HEK293 (cell line): ENCODE results near the gene FEV.

ENCODE experiments used
- FEZF1 ChIP-seq: fragments of 450-650 bp; formaldehyde crosslinking; IDR thresholded peaks from 2 replicates; pipeline ENCODE4 v1.5.1; 2016; ENCODE audit warnings: missing biosample characterization, missing genetic modification characterization
- GFI1B ChIP-seq: fragments of 450-650 bp; formaldehyde crosslinking; IDR thresholded peaks from 2 replicates; pipeline ENCODE4 v1.5.1; 2016; ENCODE audit warnings: missing biosample characterization, missing genetic modification characterization
- GLIS2 ChIP-seq: fragments of 450-650 bp; formaldehyde crosslinking; IDR thresholded peaks from 2 replicates; pipeline ENCODE4 v1.5.1; 2016; ENCODE audit warnings: missing biosample characterization, missing genetic modification characterization
- KLF1 ChIP-seq: fragments of 450-650 bp; formaldehyde crosslinking; IDR thresholded peaks from 2 replicates; pipeline ENCODE4 v1.5.1; 2016; ENCODE audit warnings: missing biosample characterization, missing genetic modification characterization
- SALL2 ChIP-seq: fragments of 450-650 bp; formaldehyde crosslinking; IDR thresholded peaks from 2 replicates; pipeline ENCODE4 v1.5.0; 2017; ENCODE audit warnings: missing biosample characterization, mild to moderate bottlenecking, missing genetic modification characterization, borderline replicate concordance
- SCRT1 ChIP-seq: fragments of 450-650 bp; formaldehyde crosslinking; IDR thresholded peaks from 2 replicates; pipeline ENCODE4 v1.5.1; 2016; ENCODE audit warnings: missing biosample characterization, missing genetic modification characterization, borderline replicate concordance
- ZBTB20 ChIP-seq: fragments of 450-650 bp; formaldehyde crosslinking; IDR thresholded peaks from 2 replicates; pipeline ENCODE4 v1.5.1; 2016; ENCODE audit warnings: missing biosample characterization, missing genetic modification characterization
- ZBTB8A ChIP-seq: fragments of 450-650 bp; formaldehyde crosslinking; IDR thresholded peaks from 2 replicates; pipeline ENCODE4 v1.5.1; 2016; ENCODE audit warnings: missing biosample characterization, missing genetic modification characterization
- ZEB2 ChIP-seq: fragments of 450-650 bp; formaldehyde crosslinking; IDR thresholded peaks from 2 replicates; pipeline ENCODE4 v1.5.1; 2016; ENCODE audit warnings: missing biosample characterization, missing genetic modification characterization
- ZNF10 ChIP-seq: fragments of 450-650 bp; formaldehyde crosslinking; IDR thresholded peaks from 2 replicates; pipeline ENCODE4 v1.5.1; 2017; ENCODE audit warnings: missing biosample characterization, missing genetic modification characterization
- ZNF114 ChIP-seq: fragments of 450-650 bp; formaldehyde crosslinking; IDR thresholded peaks from 2 replicates; pipeline ENCODE4 v1.5.0; 2017; ENCODE audit warnings: missing biosample characterization, missing genetic modification characterization
- ZNF221 ChIP-seq: fragments of 450-650 bp; formaldehyde crosslinking; IDR thresholded peaks from 2 replicates; pipeline ENCODE4 v1.5.1; 2017; ENCODE audit warnings: missing biosample characterization, missing genetic modification characterization, borderline replicate concordance
- ZNF223 ChIP-seq: fragments of 450-650 bp; formaldehyde crosslinking; IDR thresholded peaks from 2 replicates; pipeline ENCODE4 v1.5.1; 2016; ENCODE audit warnings: missing biosample characterization, missing genetic modification characterization
- ZNF239 ChIP-seq: fragments of 450-650 bp; formaldehyde crosslinking; IDR thresholded peaks from 2 replicates; pipeline ENCODE4 v1.5.1; 2016; ENCODE audit warnings: missing biosample characterization, missing genetic modification characterization
- ZNF311 ChIP-seq: fragments of 450-650 bp; formaldehyde crosslinking; IDR thresholded peaks from 2 replicates; pipeline ENCODE4 v1.5.1; 2017; ENCODE audit warnings: missing biosample characterization, missing genetic modification characterization, borderline replicate concordance
- ZNF394 ChIP-seq: fragments of 450-650 bp; formaldehyde crosslinking; IDR thresholded peaks from 2 replicates; pipeline ENCODE4 v1.5.1; 2016; ENCODE audit warnings: missing biosample characterization, missing genetic modification characterization, mild to moderate bottlenecking, moderate library complexity, borderline replicate concordance
- ZNF560 ChIP-seq: fragments of 450-650 bp; formaldehyde crosslinking; IDR thresholded peaks from 2 replicates; pipeline ENCODE4 v1.5.1; 2017; ENCODE audit warnings: missing biosample characterization, missing genetic modification characterization, borderline replicate concordance
- ZNF571 ChIP-seq: fragments of 450-650 bp; formaldehyde crosslinking; IDR thresholded peaks from 2 replicates; pipeline ENCODE4 v1.5.0; 2017; ENCODE audit warnings: missing biosample characterization, missing genetic modification characterization
- ZNF585B ChIP-seq: fragments of 450-650 bp; formaldehyde crosslinking; IDR thresholded peaks from 2 replicates; pipeline ENCODE4 v1.5.1; 2016; ENCODE audit warnings: missing biosample characterization, missing genetic modification characterization
- ZNF654 ChIP-seq: fragments of 450-650 bp; formaldehyde crosslinking; IDR thresholded peaks from 2 replicates; pipeline ENCODE4 v1.5.1; 2016; ENCODE audit warnings: low read depth, missing biosample characterization, missing genetic modification characterization
- ZNF701 ChIP-seq: fragments of 450-650 bp; formaldehyde crosslinking; IDR thresholded peaks from 2 replicates; pipeline ENCODE4 v1.5.1; 2016; ENCODE audit warnings: missing biosample characterization, missing genetic modification characterization
- ZNF707 ChIP-seq: fragments of 450-650 bp; formaldehyde crosslinking; IDR thresholded peaks from 2 replicates; pipeline ENCODE4 v1.5.1; 2016; ENCODE audit warnings: missing biosample characterization, missing genetic modification characterization
- ZNF776 ChIP-seq: fragments of 450-650 bp; formaldehyde crosslinking; IDR thresholded peaks from 2 replicates; pipeline ENCODE4 v1.5.0; 2017; ENCODE audit warnings: missing biosample characterization, missing genetic modification characterization, borderline replicate concordance
- ZNF843 ChIP-seq: fragments of 450-650 bp; formaldehyde crosslinking; IDR thresholded peaks from 2 replicates; pipeline ENCODE4 v1.5.1; 2016; ENCODE audit warnings: missing biosample characterization, missing genetic modification characterization
- TF ChIP-seq, protein P1 (sequence below): fragments of 450-650 bp; formaldehyde crosslinking; IDR thresholded peaks from 2 replicates; pipeline ENCODE4 v1.5.1; 2016; ENCODE audit warnings: missing biosample characterization, missing genetic modification characterization
- TF ChIP-seq, protein P2 (sequence below): fragments of 450-650 bp; IDR thresholded peaks from 2 replicates; pipeline ENCODE4 v1.5.1; 2018; ENCODE audit warnings: missing biosample characterization, mild to moderate bottlenecking, missing genetic modification characterization
- TF ChIP-seq, protein P3 (sequence below): fragments of 450-650 bp; formaldehyde crosslinking; conservative IDR thresholded peaks from 2 replicates; pipeline ENCODE4 v1.5.1; 2016; ENCODE audit warnings: low read depth, missing biosample characterization, missing genetic modification characterization
- TF ChIP-seq, protein P4 (sequence below): fragments of 450-650 bp; formaldehyde crosslinking; conservative IDR thresholded peaks from 2 replicates; pipeline ENCODE4 v1.5.1; 2016; ENCODE audit warnings: low read depth, missing biosample characterization, missing genetic modification characterization

FEV gene

GRCh38 chr2:219003267-219003634, 18.3 kb upstream of the FEV start (continued):
- TF ChIP-seq ZNF10 (tag by site-specific recombination): no peak
- no peak for TF ChIP-seq ZNF585B (tag by site-specific recombination)
- no peak for TF ChIP-seq ZNF221 (tag by site-specific recombination)
- TF ChIP-seq ZNF843 (tag by site-specific recombination): 0 out of 2 replicates have a peak, but pooled peaks have one; percentile 0
- 0 out of 2 replicates have a peak, but pooled peaks have one; percentile 70 for TF ChIP-seq GLIS2
- TF ChIP-seq SALL2: no peak
- TF ChIP-seq ZNF394 (tag by site-specific recombination): no peak
- no peak for TF ChIP-seq ZNF707 (tag by site-specific recombination)
- TF ChIP-seq KLF1 (tag by site-specific recombination): 0 out of 2 replicates have a peak, but pooled peaks have one; percentile 27
- no peak for TF ChIP-seq ZNF311 (tag by site-specific recombination)
- TF ChIP-seq, protein P1, sequence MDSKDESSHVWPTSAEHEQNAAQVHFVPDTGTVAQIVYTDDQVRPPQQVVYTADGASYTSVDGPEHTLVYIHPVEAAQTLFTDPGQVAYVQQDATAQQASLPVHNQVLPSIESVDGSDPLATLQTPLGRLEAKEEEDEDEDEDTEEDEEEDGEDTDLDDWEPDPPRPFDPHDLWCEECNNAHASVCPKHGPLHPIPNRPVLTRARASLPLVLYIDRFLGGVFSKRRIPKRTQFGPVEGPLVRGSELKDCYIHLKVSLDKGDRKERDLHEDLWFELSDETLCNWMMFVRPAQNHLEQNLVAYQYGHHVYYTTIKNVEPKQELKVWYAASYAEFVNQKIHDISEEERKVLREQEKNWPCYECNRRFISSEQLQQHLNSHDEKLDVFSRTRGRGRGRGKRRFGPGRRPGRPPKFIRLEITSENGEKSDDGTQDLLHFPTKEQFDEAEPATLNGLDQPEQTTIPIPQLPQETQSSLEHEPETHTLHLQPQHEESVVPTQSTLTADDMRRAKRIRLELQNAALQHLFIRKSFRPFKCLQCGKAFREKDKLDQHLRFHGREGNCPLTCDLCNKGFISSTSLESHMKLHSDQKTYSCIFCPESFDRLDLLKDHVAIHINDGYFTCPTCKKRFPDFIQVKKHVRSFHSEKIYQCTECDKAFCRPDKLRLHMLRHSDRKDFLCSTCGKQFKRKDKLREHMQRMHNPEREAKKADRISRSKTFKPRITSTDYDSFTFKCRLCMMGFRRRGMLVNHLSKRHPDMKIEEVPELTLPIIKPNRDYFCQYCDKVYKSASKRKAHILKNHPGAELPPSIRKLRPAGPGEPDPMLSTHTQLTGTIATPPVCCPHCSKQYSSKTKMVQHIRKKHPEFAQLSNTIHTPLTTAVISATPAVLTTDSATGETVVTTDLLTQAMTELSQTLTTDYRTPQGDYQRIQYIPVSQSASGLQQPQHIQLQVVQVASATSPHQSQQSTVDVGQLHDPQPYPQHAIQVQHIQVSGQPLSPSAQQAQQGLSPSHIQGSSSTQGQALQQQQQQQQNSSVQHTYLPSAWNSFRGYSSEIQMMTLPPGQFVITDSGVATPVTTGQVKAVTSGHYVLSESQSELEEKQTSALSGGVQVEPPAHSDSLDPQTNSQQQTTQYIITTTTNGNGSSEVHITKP (tag by site-specific recombination): peak; percentile 52; the same call in 1 of the 2 replicates
- peak; percentile 86 for TF ChIP-seq ZBTB8A (tag by site-specific recombination)
- no peak for TF ChIP-seq ZNF701
- no peak for TF ChIP-seq ZNF560 (tag by site-specific recombination)
- no peak for TF ChIP-seq ZNF114 (tag by site-specific recombination)
- TF ChIP-seq, protein P2, sequence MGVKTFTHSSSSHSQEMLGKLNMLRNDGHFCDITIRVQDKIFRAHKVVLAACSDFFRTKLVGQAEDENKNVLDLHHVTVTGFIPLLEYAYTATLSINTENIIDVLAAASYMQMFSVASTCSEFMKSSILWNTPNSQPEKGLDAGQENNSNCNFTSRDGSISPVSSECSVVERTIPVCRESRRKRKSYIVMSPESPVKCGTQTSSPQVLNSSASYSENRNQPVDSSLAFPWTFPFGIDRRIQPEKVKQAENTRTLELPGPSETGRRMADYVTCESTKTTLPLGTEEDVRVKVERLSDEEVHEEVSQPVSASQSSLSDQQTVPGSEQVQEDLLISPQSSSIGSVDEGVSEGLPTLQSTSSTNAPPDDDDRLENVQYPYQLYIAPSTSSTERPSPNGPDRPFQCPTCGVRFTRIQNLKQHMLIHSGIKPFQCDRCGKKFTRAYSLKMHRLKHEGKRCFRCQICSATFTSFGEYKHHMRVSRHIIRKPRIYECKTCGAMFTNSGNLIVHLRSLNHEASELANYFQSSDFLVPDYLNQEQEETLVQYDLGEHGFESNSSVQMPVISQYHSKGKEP (tag by site-specific recombination): no peak
- TF ChIP-seq, protein P3, sequence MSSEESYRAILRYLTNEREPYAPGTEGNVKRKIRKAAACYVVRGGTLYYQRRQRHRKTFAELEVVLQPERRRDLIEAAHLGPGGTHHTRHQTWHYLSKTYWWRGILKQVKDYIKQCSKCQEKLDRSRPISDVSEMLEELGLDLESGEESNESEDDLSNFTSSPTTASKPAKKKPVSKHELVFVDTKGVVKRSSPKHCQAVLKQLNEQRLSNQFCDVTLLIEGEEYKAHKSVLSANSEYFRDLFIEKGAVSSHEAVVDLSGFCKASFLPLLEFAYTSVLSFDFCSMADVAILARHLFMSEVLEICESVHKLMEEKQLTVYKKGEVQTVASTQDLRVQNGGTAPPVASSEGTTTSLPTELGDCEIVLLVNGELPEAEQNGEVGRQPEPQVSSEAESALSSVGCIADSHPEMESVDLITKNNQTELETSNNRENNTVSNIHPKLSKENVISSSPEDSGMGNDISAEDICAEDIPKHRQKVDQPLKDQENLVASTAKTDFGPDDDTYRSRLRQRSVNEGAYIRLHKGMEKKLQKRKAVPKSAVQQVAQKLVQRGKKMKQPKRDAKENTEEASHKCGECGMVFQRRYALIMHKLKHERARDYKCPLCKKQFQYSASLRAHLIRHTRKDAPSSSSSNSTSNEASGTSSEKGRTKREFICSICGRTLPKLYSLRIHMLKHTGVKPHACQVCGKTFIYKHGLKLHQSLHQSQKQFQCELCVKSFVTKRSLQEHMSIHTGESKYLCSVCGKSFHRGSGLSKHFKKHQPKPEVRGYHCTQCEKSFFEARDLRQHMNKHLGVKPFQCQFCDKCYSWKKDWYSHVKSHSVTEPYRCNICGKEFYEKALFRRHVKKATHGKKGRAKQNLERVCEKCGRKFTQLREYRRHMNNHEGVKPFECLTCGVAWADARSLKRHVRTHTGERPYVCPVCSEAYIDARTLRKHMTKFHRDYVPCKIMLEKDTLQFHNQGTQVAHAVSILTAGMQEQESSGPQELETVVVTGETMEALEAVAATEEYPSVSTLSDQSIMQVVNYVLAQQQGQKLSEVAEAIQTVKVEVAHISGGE (tag by site-specific recombination): peak; percentile 4; the same call in 1 of the 2 replicates
- TF ChIP-seq GFI1B (tag by site-specific recombination): no peak
- TF ChIP-seq ZNF571 (tag by site-specific recombination): no peak
- no peak for TF ChIP-seq ZNF239 (tag by site-specific recombination)
- TF ChIP-seq, protein P4, sequence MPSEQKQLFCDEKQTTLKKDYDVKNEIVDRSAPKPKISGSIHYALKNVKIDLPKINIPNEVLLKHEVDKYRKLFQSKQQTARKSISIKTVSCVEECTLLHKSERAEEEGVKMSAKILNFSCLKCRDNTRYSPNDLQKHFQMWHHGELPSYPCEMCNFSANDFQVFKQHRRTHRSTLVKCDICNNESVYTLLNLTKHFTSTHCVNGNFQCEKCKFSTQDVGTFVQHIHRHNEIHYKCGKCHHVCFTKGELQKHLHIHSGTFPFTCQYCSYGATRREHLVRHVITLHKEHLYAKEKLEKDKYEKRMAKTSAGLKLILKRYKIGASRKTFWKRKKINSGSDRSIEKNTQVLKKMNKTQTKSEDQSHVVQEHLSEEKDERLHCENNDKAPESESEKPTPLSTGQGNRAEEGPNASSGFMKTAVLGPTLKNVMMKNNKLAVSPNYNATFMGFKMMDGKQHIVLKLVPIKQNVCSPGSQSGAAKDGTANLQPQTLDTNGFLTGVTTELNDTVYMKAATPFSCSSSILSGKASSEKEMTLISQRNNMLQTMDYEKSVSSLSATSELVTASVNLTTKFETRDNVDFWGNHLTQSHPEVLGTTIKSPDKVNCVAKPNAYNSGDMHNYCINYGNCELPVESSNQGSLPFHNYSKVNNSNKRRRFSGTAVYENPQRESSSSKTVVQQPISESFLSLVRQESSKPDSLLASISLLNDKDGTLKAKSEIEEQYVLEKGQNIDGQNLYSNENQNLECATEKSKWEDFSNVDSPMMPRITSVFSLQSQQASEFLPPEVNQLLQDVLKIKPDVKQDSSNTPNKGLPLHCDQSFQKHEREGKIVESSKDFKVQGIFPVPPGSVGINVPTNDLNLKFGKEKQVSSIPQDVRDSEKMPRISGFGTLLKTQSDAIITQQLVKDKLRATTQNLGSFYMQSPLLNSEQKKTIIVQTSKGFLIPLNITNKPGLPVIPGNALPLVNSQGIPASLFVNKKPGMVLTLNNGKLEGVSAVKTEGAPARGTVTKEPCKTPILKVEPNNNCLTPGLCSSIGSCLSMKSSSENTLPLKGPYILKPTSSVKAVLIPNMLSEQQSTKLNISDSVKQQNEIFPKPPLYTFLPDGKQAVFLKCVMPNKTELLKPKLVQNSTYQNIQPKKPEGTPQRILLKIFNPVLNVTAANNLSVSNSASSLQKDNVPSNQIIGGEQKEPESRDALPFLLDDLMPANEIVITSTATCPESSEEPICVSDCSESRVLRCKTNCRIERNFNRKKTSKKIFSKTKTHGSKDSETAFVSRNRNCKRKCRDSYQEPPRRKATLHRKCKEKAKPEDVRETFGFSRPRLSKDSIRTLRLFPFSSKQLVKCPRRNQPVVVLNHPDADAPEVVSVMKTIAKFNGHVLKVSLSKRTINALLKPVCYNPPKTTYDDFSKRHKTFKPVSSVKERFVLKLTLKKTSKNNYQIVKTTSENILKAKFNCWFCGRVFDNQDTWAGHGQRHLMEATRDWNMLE (tag by site-specific recombination): no peak
- TF ChIP-seq ZEB2 (tag by site-specific recombination): 0 out of 2 replicates have a peak, but pooled peaks have one; percentile 10
- TF ChIP-seq ZBTB20 (tag by site-specific recombination): no peak
- TF ChIP-seq SCRT1 (tag by site-specific recombination): no peak
- TF ChIP-seq ZNF223 (tag by site-specific recombination): no peak
- no peak for TF ChIP-seq FEZF1 (tag by site-specific recombination)
- no peak for TF ChIP-seq ZNF776 (tag by site-specific recombination)
- TF ChIP-seq ZNF654 (tag by site-specific recombination): no peak
